OCI-LY1 (cell line): ENCODE results near the gene PIGU.
A peak's percentile ranks its signal among the peaks of the same experiment; 100 is the strongest.
"Not testable (repeated sequence)": the region's sequence is repeated elsewhere in the genome, so short reads cannot be mapped to it uniquely, and the experiment has no call there.

ENCODE experiments used
- H2AFZ ChIP-seq: fragments of 200-600 bp; sonication (generic), shearing (Covaris generic); 2 replicates; pipeline ENCODE4 v1.6.0; 2014; ENCODE audit warnings: antibody characterized with exemption, mild to moderate bottlenecking, low read length
- H3F3A ChIP-seq: fragments of 200-600 bp; sonication (generic), shearing (Covaris generic); 2 replicates; pipeline ENCODE4 v1.6.0; 2014; ENCODE audit warnings: mild to moderate bottlenecking, antibody characterized with exemption, low read length, moderate library complexity; ENCODE audit not compliant: insufficient read depth
- H3K27ac ChIP-seq: fragments of 200-600 bp; sonication (generic); 2 replicates; pipeline ENCODE4 v1.5.1; 2014; ENCODE audit warnings: low read length, mixed run types, mild to moderate bottlenecking, low read depth; ENCODE audit not compliant: poor library complexity, severe bottlenecking
- H3K27me3 ChIP-seq: fragments of 200-600 bp; sonication (generic); 2 replicates; pipeline ENCODE4 v1.6.0; 2014; ENCODE audit warnings: antibody characterized with exemption, mild to moderate bottlenecking, low read length, moderate library complexity; ENCODE audit not compliant: insufficient read depth
- H3K36me3 ChIP-seq: fragments of 200-600 bp; sonication (generic); 2 replicates; pipeline ENCODE4 v1.6.1; 2014; ENCODE audit warnings: mild to moderate bottlenecking, antibody characterized with exemption, low read length, moderate library complexity, mixed read lengths; ENCODE audit not compliant: insufficient read depth
- H3K4me1 ChIP-seq: fragments of 200-600 bp; sonication (generic); 2 replicates; pipeline ENCODE4 v1.5.1; 2014; ENCODE audit warnings: mild to moderate bottlenecking, low read length, moderate library complexity; ENCODE audit not compliant: insufficient read depth, severe bottlenecking
- H3K4me2 ChIP-seq: fragments of 200-600 bp; sonication (generic), shearing (Covaris generic); 2 replicates; pipeline ENCODE4 v1.6.1; 2014; ENCODE audit warnings: low read length
- H3K4me3 ChIP-seq: fragments of 200-600 bp; sonication (generic); 2 replicates; pipeline ENCODE4 v1.5.1; 2014; ENCODE audit warnings: low read length, low read depth, mild to moderate bottlenecking, mixed read lengths; ENCODE audit not compliant: poor library complexity, severe bottlenecking
- H3K79me2 ChIP-seq: fragments of 200-600 bp; shearing (Covaris generic); 2 replicates; pipeline ENCODE4 v1.6.1; 2016; ENCODE audit warnings: mixed run types, low read length, mixed read lengths; ENCODE audit not compliant: insufficient read depth
- H3K9ac ChIP-seq: fragments of 200-600 bp; sonication (generic), shearing (Covaris generic); 2 replicates; pipeline ENCODE4 v1.6.1; 2014; ENCODE audit warnings: mild to moderate bottlenecking, low read length, mixed read lengths
- H3K9me2 ChIP-seq: fragments of 200-600 bp; sonication (generic), shearing (Covaris generic); 2 replicates; pipeline ENCODE4 v1.6.1; 2014; ENCODE audit warnings: low read depth, mild to moderate bottlenecking, low read length, mixed read lengths
- H3K9me3 ChIP-seq: fragments of 200-600 bp; shearing (Covaris generic); 2 replicates; pipeline ENCODE4 v1.6.1; 2014; ENCODE audit warnings: low read length, mixed read lengths
- H4K20me1 ChIP-seq: fragments of 200-600 bp; sonication (generic), shearing (Covaris generic); 2 replicates; pipeline ENCODE4 v1.6.0; 2016; ENCODE audit warnings: mild to moderate bottlenecking, low read length; ENCODE audit not compliant: insufficient read depth
- EZH2 ChIP-seq: fragments of 200-600 bp; sonication (generic), shearing (Covaris generic); IDR thresholded peaks from 2 replicates; pipeline ENCODE4 v1.8.0; 2017; ENCODE audit warnings: borderline replicate concordance, mixed run types, mild to moderate bottlenecking, antibody characterized with exemption, low read length, moderate library complexity, mixed read lengths
- TF ChIP-seq, protein P1 (sequence below): fragments of 200-600 bp; sonication (generic), shearing (Covaris generic); IDR thresholded peaks from 2 replicates; pipeline ENCODE4 v1.5.1; 2017; ENCODE audit warnings: mild to moderate bottlenecking, antibody characterized with exemption, low read length, moderate library complexity, mixed read lengths

The PIGU gene

DNA sequence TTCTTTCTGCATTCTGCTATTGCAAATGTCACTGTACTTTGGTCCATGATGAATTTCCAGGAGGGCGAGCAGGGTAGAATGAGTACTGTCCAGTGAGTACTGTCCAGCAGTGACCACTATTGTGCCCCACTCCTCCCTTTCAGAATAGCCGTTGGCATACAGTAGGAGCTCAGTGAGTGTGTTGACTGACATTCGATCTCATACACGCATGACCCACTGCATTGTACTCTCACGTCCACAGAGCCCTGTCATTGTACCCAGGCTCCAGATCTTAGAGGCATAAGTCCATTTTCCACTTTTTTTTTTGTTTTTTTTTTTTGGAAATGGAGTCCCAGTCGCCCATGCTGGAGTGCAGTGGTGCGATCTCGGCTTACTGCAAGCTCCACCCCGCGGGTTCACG lies 152.5 kb downstream of the PIGU start:
- Histone ChIP-seq H3K4me1 (peaks cover 19% of the 10 kb centered on the region), H3F3A (no peaks in the 10 kb centered on the region), H4K20me1 (no peaks in the 10 kb centered on the region), H3K9me3 (no peaks in the 10 kb centered on the region), H3K36me3 (peaks cover 28% of the 10 kb centered on the region), H3K4me3 (no peak overlapping the region), H3K4me2 (no peak overlapping the region), H3K79me2 (peaks cover 21% of the 10 kb centered on the region), H2AFZ (no peak overlapping the region), H3K27ac (no peak overlapping the region), H3K27me3 (no peaks in the 10 kb centered on the region), H3K9ac (no peak overlapping the region), H3K9me2 (no peaks in the 10 kb centered on the region)
- TF ChIP-seq, protein P1, sequence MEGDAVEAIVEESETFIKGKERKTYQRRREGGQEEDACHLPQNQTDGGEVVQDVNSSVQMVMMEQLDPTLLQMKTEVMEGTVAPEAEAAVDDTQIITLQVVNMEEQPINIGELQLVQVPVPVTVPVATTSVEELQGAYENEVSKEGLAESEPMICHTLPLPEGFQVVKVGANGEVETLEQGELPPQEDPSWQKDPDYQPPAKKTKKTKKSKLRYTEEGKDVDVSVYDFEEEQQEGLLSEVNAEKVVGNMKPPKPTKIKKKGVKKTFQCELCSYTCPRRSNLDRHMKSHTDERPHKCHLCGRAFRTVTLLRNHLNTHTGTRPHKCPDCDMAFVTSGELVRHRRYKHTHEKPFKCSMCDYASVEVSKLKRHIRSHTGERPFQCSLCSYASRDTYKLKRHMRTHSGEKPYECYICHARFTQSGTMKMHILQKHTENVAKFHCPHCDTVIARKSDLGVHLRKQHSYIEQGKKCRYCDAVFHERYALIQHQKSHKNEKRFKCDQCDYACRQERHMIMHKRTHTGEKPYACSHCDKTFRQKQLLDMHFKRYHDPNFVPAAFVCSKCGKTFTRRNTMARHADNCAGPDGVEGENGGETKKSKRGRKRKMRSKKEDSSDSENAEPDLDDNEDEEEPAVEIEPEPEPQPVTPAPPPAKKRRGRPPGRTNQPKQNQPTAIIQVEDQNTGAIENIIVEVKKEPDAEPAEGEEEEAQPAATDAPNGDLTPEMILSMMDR: no peak
- TF ChIP-seq EZH2: no peak

DNA sequence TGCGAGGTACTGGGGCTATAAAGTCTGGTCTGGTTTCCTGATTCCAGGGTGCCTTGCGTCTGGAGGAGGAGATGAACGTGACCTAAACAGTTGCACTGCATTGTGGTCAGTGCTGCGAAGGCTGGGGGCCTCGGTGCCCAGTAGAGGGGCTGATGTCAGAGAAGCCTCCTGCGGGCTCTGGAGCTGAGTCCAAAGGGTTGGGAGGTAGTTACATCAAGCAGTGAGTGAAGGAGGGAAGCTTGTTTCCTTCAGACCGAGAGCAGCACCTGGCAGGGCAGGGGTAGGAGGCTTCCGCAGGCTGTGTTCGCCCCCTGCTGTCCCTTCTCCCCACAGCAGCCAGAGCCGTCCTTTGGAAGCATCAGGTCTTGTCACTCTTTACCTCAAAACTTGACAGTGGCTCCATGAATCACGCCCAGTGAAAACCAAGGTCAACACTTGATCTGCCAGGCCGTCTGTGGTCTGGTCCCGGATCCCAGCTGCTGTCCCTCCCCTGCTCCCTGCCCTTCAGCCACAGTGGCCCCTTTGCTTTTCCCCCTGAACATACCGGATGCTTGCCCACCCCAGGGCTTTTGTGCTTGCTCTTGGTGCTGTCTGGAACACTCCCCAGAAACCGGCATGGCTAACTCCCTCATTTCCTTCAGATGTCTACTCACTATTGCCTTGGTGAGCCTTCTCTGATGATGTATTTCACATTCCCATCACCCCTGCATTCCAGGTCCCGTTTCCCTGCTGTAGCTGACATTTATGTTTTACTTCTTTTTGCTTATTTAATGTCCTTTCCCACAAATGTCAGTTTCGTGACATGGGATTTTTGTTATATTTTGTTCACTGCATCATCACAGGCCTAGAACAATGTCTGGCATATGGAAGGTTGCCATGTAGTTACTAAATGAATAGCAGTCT lies 153.7 kb downstream of the PIGU start:
- Histone ChIP-seq H3K27ac (peak overlapping the region; percentile 9), H3K4me1 (peaks cover 31% of the 10 kb centered on the region), H3K9me3 (no peaks in the 10 kb centered on the region), H3K79me2 (peaks cover 33% of the 10 kb centered on the region), H3K9me2 (no peaks in the 10 kb centered on the region), H3K27me3 (no peaks in the 10 kb centered on the region), H2AFZ (no peak overlapping the region), H3K4me2 (peak overlapping the region; percentile 57), H4K20me1 (no peaks in the 10 kb centered on the region), H3K9ac (peak overlapping the region; percentile 31; the same call in 1 of the 2 replicates), H3F3A (no peaks in the 10 kb centered on the region), H3K36me3 (peaks cover 16% of the 10 kb centered on the region), H3K4me3 (peak overlapping the region; percentile 28)
- TF ChIP-seq, protein P1: peak; percentile 81
- no peak for TF ChIP-seq EZH2

DNA sequence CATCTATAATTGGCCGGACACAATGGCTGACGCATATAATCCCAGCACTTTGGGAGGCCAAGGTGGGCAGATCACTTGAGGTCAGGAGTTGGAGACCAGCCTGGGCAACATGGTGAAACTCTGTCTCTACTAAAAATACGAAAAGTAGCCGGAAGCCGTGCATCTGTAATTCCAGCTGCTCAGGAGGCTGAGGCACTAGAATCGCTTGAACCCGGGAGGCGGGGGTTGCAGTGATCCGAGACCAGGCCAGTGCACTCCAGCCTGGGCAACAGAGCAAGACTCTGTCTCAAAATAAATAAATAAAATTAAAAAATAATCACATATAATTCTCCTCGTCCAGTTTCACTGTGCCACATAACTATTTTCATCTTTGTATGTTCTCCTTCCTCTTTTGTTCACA lies 157.1 kb downstream of the PIGU start:
- not testable (repeated sequence) for H3K27me3 ChIP-seq, H4K20me1 ChIP-seq, H3K27ac ChIP-seq, H3K9me2 ChIP-seq, H3K36me3 ChIP-seq, H3K4me3 ChIP-seq, H3K9me3 ChIP-seq, H3F3A ChIP-seq, H3K4me2 ChIP-seq, H2AFZ ChIP-seq, H3K9ac ChIP-seq
- Histone ChIP-seq H3K79me2 (peaks cover 45% of the 10 kb centered on the region), H3K4me1 (peaks cover 49% of the 10 kb centered on the region)

DNA sequence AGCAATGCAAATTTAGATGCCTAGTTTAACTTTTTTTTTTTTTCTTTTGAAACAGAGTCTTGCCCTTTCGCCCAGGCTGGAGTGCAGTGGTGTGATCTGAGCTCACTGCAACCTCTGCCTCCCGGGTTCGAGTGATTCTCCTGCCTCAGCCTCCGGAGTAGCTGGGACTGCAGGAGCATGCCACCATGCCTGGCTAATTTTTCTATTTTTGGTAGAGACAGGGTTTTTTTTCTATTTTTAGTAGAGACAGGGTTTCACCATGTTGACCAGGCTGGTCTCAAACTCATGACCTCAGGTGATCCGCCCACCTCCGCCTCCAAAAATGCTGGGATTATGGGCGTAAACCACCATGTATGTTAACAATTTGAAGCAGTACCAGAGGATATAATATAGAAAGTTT lies 158.0 kb downstream of the PIGU start:
- not testable (repeated sequence) for H3K27me3 ChIP-seq, H3K36me3 ChIP-seq, H4K20me1 ChIP-seq

More for the DNA sequence above, 158.0 kb downstream of the PIGU start:
- H3F3A ChIP-seq, H3K9me2 ChIP-seq, H3K4me2 ChIP-seq, H2AFZ ChIP-seq, H3K9me3 ChIP-seq, H3K4me3 ChIP-seq, H3K27ac ChIP-seq, H3K9ac ChIP-seq: not testable (repeated sequence)
- H3K4me1 ChIP-seq: peaks cover 54% of the 10 kb centered on the region
- peaks cover 40% of the 10 kb centered on the region for H3K79me2 ChIP-seq
